GM18867 (cell line): ENCODE results near the gene PPP2R1A.
"Not testable (repeated sequence)": the region's sequence is repeated elsewhere in the genome, so short reads cannot be mapped to it uniquely, and the experiment has no call there.

ENCODE experiments used
- ATAC-seq: cut with Tn5 transposase; IDR thresholded peaks from one replicate; pipeline ENCODE4 v1.9.1; 2021; ENCODE audit warnings: mild to moderate bottlenecking, moderate library complexity; ENCODE audit not compliant: unreplicated experiment

The PPP2R1A gene

GRCh38 chr19:52200044-52200443 lies 10.2 kb downstream of the PPP2R1A start:
- ATAC-seq: no peak

GRCh38 chr19:52200755-52201391 lies 11.0 kb downstream of the PPP2R1A start:
- ATAC-seq: not testable (repeated sequence)

- ATAC-seq: no peak
These were observed 16.6 kb downstream of the PPP2R1A start for GRCh38 chr19:52206481-52206880.

- ATAC-seq: no peak
These were observed 21.4 kb downstream of the PPP2R1A start for GRCh38 chr19:52211203-52211602.

GRCh38 chr19:52211926-52212571 lies 22.2 kb downstream of the PPP2R1A start:
- no peak for ATAC-seq

- no peak for ATAC-seq
These were observed 22.9 kb downstream of the PPP2R1A start for GRCh38 chr19:52212572-52213255.

- ATAC-seq: no peak
These were observed 24.4 kb downstream of the PPP2R1A start for GRCh38 chr19:52214241-52214640.

- ATAC-seq: no peak
These were observed 26.5 kb downstream of the PPP2R1A start for GRCh38 chr19:52216401-52216800.

GRCh38 chr19:52217576-52217975 lies 27.7 kb downstream of the PPP2R1A start:
- no peak for ATAC-seq

GRCh38 chr19:52219611-52220010 lies 29.8 kb downstream of the PPP2R1A start:
- ATAC-seq: no peak

- no peak for ATAC-seq
These were observed 31.2 kb downstream of the PPP2R1A start for GRCh38 chr19:52221031-52221430.

- no peak for ATAC-seq
These were observed 32.1 kb downstream of the PPP2R1A start for GRCh38 chr19:52221831-52222375.

- no peak for ATAC-seq
These were observed 34.4 kb downstream of the PPP2R1A start for GRCh38 chr19:52224211-52224610.

- no peak for ATAC-seq
These were observed 36.8 kb downstream of the PPP2R1A start for GRCh38 chr19:52226652-52227051.

- ATAC-seq: no peak
These were observed 37.5 kb downstream of the PPP2R1A start for GRCh38 chr19:52227196-52227940.

GRCh38 chr19:52227980-52228379 lies 38.1 kb downstream of the PPP2R1A start:
- ATAC-seq: no peak

GRCh38 chr19:52229524-52229923 lies 39.7 kb downstream of the PPP2R1A start:
- no peak for ATAC-seq

GRCh38 chr19:52230685-52231084 lies 40.8 kb downstream of the PPP2R1A start:
- no peak for ATAC-seq

GRCh38 chr19:52231154-52231910 lies 41.5 kb downstream of the PPP2R1A start:
- ATAC-seq: no peak

GRCh38 chr19:52234406-52234805 lies 44.6 kb downstream of the PPP2R1A start:
- ATAC-seq: no peak
